Prostate gland (tissue), 2 donors: Measurements from ENCODE around the gene LHPP. TPM values are rescaled to one million over a fixed set of nuclear protein-coding genes. Genes with fewer than 3 reads are reported as not detected.
A peak's percentile ranks its signal among the peaks of the same experiment; 100 is the strongest.

Experiments
- DNase-seq: peaks from one replicate; pipeline ENCODE4 v3.0.0-alpha.2; 2019; ENCODE audit warnings: low spot score
- H3K27ac ChIP-seq, 2 donors: fragments of 200-600 bp; sonication (generic); 2 replicates each; pipeline ENCODE4 v1.5.1; 2017 to 2019
- H3K27me3 ChIP-seq: fragments of 200-600 bp; sonication (generic); replicated peaks from 2 replicates; pipeline ENCODE4 v1.5.1; 2019; ENCODE audit not compliant: insufficient read depth
- H3K36me3 ChIP-seq, 2 donors: fragments of 200-600 bp; sonication (generic); 1 replicate in 1 of 2; 2 replicates in 1 of 2; pipeline versions ENCODE4 v1.5.1 to v1.8.1; 2017 to 2019
- H3K4me1 ChIP-seq: fragments of 200-600 bp; sonication (generic); replicated peaks from 2 replicates; pipeline ENCODE4 v1.5.1; 2019
- H3K4me3 ChIP-seq, 2 donors: fragments of 200-600 bp; sonication (generic); 2 replicates each; pipeline ENCODE4 v1.5.1; 2017 to 2019
- H3K9me3 ChIP-seq: fragments of 200-600 bp; sonication (generic); 2 replicates; pipeline ENCODE4 v1.5.1; 2017
- POLR2A ChIP-seq: fragments of 450-650 bp; IDR thresholded peaks from one replicate; pipeline ENCODE4 v1.6.1; 2016; ENCODE audit warnings: antibody characterized with exemption, mild to moderate bottlenecking
- POLR2AphosphoS5 ChIP-seq: sonication (generic); formaldehyde crosslinking; IDR thresholded peaks from one replicate; pipeline ENCODE4 v1.6.1; 2017; ENCODE audit warnings: antibody characterized with exemption
- WGBS: methylation state at CpG from one replicate; pipeline ENCODE4 v1.1.5; 2018; 5-methylcytosine and 5-hydroxymethylcytosine counted together
- intact Hi-C: fragments of 100-400 bp; cut with DNase I; formaldehyde crosslinking; loops from one replicate; pipeline ENCODE4 v1.14.2; 2022
- total RNA-seq, 2 donors: library from RNA; depleted of rRNA; stranded (reverse); fragments of >200 nt; gene quantifications; one replicate each; pipeline ENCODE4 v1.1.0, GENCODE V29; 2016
- TF ChIP-seq, protein P1 (sequence below), 4 experiments: fragments of 200-600 bp in 2 of 4; fragments of 450-650 bp in 2 of 4; sonication (generic) in 2 of 4; IDR thresholded peaks; 1 replicate in 3 of 4; 2 replicates in 1 of 4; pipeline ENCODE4 v1.5.1; 2016 to 2019; ENCODE audit warnings: antibody characterized with exemption in 4 of 4, mild to moderate bottlenecking in 2 of 4, moderate library complexity in 2 of 4

LHPP gene, protein sequence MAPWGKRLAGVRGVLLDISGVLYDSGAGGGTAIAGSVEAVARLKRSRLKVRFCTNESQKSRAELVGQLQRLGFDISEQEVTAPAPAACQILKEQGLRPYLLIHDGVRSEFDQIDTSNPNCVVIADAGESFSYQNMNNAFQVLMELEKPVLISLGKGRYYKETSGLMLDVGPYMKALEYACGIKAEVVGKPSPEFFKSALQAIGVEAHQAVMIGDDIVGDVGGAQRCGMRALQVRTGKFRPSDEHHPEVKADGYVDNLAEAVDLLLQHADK
- 10 to 100 TPM; 21.9 to 43.3 TPM for total RNA-seq

DNA sequence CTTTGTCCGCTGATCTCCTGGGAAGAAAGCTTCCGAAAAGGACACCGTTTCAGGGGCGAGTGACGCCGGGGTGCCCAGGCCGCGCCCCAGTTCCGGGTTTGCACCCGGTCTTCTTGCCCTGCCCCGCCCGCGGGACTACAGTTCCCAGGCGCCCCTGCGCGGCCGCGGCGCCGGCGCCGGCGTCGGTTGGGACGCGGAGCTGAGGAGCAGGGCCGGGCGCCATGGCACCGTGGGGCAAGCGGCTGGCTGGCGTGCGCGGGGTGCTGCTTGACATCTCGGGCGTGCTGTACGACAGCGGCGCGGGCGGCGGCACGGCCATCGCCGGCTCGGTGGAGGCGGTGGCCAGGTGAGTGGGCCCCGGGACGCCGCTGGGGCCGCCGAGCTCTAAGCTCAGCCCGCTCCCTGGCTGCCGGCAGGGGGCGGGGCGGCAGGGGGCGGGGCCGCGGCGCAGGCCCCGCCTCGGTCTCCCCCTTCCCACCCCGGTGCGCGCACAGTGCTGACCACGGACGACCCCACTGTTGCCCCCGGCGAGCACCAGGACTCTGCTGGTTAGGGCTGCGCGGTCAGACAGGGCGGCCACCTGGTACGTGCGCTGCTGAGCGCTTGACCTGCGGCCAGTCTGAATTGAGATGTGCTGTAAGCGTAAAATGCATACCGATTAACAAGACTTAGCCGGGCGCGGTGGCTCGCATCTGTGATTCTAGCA lies at the start of gene LHPP:
Gene LHPP, plus strand, starts transcription at position 182 of the 706 bp plus-strand sequence. Its CDS starts 40 bp downstream, at position 222.
- WGBS = 1% methylated on average over 62 of the region's 81 CpGs
- Histone ChIP-seq H3K4me1 (peaks cover 3% of the 10 kb centered on the region), H3K27me3 (no peaks in the 10 kb centered on the region), H3K36me3 (no peaks in the 10 kb centered on the region), H3K27ac (peak within 1 kb of the TSS; percentile 91), H3K9me3 (no peaks in the 10 kb centered on the region), H3K4me3 (peak within 1 kb of the TSS; percentile 68 to 79)
- peak; percentile 73 for DNase-seq
- intact Hi-C loops = no loop called here
- TF ChIP-seq POLR2A (peak; percentile 62), POLR2AphosphoS5 (peak; percentile 59)
- TF ChIP-seq, protein P1, sequence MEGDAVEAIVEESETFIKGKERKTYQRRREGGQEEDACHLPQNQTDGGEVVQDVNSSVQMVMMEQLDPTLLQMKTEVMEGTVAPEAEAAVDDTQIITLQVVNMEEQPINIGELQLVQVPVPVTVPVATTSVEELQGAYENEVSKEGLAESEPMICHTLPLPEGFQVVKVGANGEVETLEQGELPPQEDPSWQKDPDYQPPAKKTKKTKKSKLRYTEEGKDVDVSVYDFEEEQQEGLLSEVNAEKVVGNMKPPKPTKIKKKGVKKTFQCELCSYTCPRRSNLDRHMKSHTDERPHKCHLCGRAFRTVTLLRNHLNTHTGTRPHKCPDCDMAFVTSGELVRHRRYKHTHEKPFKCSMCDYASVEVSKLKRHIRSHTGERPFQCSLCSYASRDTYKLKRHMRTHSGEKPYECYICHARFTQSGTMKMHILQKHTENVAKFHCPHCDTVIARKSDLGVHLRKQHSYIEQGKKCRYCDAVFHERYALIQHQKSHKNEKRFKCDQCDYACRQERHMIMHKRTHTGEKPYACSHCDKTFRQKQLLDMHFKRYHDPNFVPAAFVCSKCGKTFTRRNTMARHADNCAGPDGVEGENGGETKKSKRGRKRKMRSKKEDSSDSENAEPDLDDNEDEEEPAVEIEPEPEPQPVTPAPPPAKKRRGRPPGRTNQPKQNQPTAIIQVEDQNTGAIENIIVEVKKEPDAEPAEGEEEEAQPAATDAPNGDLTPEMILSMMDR (IDR thresholded peaks at IDR 0.05) = peak; percentile 65 to 81 (median 78)

- no peak overlapping the region for H3K27ac ChIP-seq
- H3K9me3 ChIP-seq = no peaks in the 10 kb centered on the region
- no peaks in the 10 kb centered on the region for H3K36me3 ChIP-seq
- TF ChIP-seq POLR2A = no peak
- peak; percentile 60 for TF ChIP-seq POLR2AphosphoS5
- TF ChIP-seq, protein P1 (IDR thresholded peaks at IDR 0.05) = no peak
- no peak overlapping the region for H3K4me3 ChIP-seq
- no peak for DNase-seq
- H3K27me3 ChIP-seq = no peaks in the 10 kb centered on the region
- intact Hi-C loops = no loop called here
- WGBS = 13% methylated on average over 4 of the region's 4 CpGs
- peaks cover 8% of the 10 kb centered on the region for H3K4me1 ChIP-seq
These were observed 47.5 kb upstream of the LHPP start for GRCh38 chr10:124414076-124414475.

DNA sequence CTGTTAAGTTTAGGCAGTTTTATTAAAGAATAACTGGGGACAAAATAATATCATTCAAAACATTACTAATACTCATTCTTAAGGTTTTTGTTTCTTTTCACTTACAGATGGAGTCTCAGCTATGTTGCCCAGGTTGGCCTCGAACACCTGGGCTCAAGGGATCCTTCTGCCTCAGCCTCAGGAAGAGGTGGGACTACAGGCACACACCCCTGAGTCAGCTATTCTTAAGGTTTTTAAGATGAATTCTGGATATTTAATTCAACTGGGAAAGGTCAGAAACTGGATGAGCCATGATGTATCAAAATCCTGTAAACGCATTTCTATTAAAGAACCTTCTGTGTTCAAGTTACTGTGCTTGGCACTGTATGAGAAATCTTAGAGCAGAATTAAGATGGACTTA lies 46.4 kb upstream of the LHPP start:
- Histone ChIP-seq H3K9me3 (no peaks in the 10 kb centered on the region), H3K27ac (peak overlapping the region in 1 of 2 donors; percentile 9), H3K36me3 (no peaks in the 10 kb centered on the region), H3K4me3 (no peak overlapping the region), H3K27me3 (no peaks in the 10 kb centered on the region), H3K4me1 (peaks cover 8% of the 10 kb centered on the region)
- intact Hi-C loops = no loop called here
- no peak for DNase-seq
- TF ChIP-seq POLR2AphosphoS5 (no peak), POLR2A (no peak)
- TF ChIP-seq, protein P1 (IDR thresholded peaks at IDR 0.05) = no peak
- 54% methylated on average over 2 of the region's 2 CpGs for WGBS

DNA sequence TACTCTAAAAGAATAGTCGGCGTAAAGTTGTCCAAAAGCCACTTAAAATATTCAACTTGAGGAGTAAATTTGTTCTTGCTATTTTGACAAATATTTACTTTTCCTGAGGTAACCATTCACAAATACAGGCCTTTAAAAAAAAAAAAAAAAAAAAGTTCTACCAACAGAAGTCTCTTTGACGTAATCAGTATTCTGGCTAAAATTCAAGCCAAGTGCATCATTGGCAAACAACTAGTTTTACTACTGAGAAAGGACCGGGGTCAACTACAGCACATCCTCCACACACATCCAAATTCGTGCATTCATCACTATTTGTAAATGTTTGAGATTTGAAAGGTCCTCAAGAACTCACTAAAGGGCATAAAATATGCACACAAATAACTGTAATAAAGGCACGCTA lies 44.9 kb upstream of the LHPP start:
- Histone ChIP-seq H3K27ac (no peak overlapping the region), H3K27me3 (no peaks in the 10 kb centered on the region), H3K9me3 (no peaks in the 10 kb centered on the region), H3K4me1 (peaks cover 8% of the 10 kb centered on the region), H3K36me3 (no peaks in the 10 kb centered on the region), H3K4me3 (no peak overlapping the region)
- intact Hi-C loops = no loop called here
- WGBS = 29% methylated on average over 6 of the region's 6 CpGs
- peak; percentile 30 for DNase-seq
- TF ChIP-seq POLR2AphosphoS5 = peak; percentile 26
- TF ChIP-seq, protein P1 (IDR thresholded peaks at IDR 0.05) = no peak
